HPDE6-E6E7 (cell line): ENCODE results near the gene ITGA8.
"Not testable (repeated sequence)": the region's sequence is repeated elsewhere in the genome, so short reads cannot be mapped to it uniquely, and the experiment has no call there.

ENCODE experiments used
- DNase-seq: peaks from one replicate; pipeline ENCODE4 v3.0.0; 2011; ENCODE audit warnings: missing footprints; ENCODE audit errors: extremely low spot score

Gene ITGA8

DNA sequence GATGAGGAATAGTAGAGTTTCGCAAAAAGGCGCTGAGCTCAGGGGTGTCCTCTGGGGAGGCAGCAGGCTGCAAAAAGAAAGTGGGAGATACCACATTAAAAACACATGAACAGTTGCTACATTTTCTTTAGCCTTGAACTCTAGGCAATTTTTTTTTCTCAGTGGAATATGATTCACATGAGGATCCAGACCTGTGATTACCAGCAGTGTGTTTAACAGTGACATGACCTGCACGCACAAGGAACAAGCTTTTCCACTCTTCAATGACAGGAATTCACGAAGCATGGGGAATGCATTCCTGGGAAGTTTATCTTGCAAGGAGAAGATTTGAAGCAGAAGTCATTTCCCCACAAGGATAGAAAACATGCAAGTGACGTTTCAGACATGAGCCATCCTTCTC, 161.6 kb downstream of the ITGA8 start:
- no peak for DNase-seq

DNA sequence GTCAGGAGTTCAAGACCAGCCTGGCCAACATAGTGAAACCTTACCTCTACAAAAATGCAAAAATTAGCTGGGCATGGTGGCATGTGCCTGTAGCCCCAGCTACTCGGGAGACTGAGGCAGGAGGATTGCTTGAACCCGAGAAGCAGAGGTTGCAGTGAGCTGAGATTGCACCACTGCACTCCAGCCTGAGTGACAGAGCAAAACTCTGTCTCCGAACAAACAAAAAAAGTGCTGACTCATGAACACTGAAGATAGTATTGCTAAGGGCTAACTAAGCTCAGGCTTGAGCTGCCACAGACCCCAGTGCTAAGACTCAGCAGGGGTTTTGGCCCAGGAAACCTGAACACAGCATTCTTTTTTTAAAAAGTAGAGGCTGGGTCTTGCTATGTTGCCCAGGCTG, 162.6 kb downstream of the ITGA8 start:
- not testable (repeated sequence) for DNase-seq

DNA sequence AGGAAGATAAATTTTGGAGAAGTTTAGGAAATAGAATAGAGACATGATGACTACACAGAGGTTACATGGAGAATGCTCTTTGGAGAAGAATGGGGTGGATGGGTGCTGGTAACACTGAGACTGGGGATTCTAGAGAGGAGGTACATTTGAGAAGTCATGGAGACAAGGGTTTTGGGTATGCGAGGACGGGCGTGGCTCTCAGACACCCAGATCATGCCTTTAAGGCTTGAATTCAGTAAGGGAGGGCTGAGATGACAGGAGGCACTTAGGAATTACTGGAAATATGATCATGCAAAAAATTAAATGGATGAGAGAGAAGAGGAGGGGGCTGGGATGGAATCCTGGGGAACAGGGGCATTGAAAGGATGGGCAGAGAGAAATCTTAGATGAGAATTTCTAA, 168.8 kb downstream of the ITGA8 start:
- DNase-seq, result no peak

DNA sequence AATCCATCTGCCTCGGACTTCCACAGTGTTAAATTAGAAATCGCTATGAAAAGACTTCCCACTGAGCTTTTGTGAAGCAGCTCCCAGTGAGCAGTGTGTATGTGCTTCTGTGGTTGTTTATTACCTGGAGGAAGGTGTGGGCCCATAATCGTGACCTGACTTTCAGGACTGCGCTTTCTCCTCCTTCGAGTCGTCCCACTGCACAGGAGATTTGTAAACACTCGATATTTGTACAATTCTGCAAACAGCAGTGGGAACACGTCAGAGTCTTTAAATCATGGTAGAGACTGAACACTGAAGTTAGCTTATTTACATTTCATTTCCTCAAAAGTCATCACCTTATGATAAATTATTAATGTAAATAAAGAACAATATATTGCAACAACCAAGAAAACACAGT, 171.4 kb downstream of the ITGA8 start:
- no peak for DNase-seq

DNA sequence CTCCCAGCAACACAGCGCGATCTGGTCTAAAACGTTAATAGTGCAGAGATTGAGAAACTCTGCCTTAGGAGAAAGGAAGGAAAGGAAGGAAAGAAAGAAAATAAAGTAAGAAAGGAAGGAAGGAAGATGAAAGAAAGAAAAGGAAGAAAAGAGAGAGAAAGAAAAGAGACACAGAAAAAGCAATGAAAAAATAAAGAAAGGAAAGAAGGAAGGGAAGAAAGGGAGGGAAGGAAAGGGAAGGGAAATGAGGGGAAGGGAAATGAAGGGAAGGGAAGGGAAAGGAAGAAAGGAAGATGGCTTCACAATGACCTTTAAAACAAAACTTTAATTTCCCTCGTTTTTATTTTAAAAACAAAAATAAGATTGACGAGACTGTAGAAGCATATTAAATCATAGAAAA, 173.1 kb downstream of the ITGA8 start:
- no peak for DNase-seq

DNA sequence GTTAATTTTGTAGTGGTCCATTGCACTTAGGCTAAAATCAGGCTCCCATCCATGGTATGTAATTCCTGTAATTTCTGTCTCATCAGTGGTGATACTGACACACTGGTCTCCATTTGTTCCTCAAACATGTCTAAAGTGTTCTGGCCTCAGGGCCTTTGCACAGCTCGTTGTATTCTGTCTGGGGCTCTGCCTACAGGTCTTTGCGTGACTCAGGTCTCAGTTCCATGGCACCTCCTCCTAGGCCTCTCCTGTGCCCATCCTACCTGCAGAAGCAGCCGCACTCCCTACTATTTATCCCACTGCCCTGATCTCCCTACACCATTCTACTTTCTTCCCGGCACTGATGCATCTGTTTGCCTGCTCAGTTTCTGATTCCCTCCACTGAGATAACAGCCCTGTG, 173.8 kb downstream of the ITGA8 start:
- no peak for DNase-seq

DNA sequence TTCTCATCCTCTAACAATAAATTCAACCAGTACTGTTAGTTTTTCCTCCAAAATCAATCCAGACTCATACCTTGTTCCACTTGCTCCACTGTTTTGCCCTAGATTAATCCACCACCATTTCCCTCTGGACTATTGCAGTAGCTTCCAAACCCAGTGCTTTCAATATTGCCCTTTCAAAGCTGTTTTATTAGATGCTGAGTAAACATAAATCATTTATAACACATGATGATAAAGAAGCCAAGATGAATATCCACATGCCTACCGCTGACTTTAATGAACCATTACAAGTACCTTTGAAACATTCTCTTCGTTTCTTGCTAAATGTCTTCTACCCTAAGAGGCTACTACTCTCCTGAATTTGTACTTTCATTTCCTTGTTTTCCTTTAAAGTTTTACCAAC, 174.5 kb downstream of the ITGA8 start:
- DNase-seq, result no peak

DNA sequence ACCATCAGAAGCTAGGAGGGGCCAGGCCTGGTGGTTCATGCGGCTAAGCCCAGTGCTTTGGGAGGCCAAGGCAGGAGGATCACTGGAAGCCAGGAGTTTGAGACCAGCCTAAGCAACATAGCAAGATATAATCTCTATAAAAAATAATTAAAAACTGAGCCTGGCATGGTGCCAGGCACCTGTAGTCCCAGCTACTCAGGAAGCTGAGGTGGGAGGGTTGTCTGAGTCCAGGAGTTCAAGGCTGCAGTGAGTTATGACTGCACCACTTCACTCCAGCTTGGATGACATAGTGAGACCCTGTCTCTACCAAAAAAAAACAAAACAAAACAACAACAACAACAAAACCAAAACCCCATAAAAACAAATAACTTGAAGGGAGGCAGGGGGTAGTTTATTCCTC, 175.7 kb downstream of the ITGA8 start:
- no peak for DNase-seq

DNA sequence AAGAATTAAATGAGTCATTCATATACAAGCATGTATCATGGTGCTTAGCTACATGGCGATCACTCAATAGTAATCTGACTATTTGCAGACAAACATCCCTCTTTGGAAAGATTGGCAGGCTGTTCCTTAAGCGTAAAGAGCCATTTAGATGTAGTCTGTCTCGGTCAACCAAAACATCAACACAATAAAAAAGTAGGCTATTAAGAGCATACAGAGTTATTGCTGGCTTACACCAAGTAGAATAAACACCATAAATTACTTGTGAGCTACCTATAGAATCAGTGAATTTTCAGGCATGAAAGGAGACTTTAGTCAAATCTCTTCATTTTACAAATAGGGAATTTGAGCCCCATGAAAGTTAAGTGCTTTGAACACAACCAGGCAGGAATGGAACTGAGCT, 176.9 kb downstream of the ITGA8 start:
- DNase-seq, result no peak

DNA sequence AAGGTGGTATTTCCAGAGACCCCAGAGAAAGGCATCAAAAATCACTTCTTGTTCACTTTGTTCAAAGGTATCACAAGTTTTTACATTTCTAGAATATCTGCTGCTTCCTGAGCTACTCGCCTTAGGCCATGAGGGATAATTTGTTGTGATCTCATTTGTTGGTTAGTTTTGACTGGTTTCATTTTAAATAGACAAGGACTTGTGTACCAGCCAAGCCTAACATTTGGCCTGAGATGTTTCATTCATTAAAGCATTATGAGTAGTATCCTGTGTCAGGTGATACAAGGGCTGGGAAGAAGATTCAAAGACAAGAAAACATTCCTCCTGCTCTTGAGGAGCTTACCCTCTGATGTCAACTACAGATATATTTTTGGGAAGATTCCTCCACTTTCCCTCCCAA, 178.3 kb downstream of the ITGA8 start:
- DNase-seq, result no peak

DNA sequence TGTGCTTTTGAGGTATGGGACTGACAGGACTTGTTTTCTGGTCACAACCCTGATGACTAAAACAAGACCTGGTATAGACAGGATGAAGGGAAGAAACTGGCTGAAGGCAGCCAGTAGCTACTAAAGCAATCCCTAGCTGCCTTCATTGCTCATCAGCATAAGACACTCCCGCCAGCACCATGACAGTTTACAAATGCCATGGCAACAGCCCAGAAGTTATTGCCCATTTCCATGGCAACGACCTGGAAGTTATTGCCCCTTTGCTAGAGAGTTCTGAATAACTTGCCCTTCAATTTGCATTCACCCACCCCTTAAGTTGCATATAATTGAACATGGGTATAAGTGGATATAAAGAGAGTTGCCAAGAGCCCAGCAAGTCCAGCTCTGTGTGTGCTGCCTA, 179.0 kb downstream of the ITGA8 start:
- no peak for DNase-seq

DNA sequence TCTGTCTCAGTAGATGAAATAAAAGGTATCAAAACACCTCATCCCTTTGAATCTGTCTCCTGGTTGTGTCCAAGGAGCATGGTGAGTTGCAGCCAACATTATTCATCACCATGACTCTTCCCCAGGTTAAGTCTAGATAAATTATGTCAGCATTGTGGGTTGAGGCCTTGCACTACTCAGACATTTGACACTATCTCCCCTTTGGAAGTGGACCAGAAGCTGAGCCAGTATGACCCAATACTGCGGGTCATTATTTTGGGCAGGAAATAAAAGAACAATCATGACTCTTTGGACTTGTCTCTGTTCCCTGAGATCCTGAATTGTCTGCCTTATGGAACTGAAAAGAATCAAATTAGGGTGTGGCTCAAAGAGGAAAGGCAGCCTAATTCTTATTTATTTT, 180.5 kb downstream of the ITGA8 start:
- DNase-seq, result no peak

DNA sequence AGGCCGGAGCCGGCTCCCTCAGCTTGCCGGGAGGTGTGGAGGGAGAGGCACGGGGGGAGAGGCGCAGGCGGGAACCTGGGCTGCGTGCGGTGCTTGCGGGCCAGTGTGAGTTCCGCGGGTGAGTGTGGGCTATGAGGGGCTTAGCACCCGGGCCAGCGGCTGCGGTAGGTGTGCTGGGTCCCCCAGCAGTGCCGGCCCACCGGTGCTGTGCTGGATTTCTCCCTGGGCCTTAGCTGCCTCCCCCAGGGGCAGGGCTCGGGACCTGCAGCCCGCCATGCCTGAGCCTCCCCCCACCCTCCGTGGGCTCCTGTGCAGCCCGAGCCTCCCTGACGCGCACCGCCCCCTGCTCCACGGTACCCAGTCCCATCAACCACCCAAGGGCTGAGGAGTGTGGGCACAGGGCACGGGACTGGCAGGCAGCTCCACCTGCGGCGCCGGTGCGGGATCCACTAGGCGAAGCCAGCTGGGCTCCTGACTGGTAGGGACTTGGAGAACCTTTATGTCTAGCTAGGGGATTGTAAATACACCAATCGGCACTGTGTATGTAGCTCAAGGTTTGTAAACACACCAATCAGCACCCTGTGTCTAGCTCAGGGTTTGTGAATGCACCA, 184.7 kb downstream of the ITGA8 start:
- DNase-seq, result not testable (repeated sequence)

DNA sequence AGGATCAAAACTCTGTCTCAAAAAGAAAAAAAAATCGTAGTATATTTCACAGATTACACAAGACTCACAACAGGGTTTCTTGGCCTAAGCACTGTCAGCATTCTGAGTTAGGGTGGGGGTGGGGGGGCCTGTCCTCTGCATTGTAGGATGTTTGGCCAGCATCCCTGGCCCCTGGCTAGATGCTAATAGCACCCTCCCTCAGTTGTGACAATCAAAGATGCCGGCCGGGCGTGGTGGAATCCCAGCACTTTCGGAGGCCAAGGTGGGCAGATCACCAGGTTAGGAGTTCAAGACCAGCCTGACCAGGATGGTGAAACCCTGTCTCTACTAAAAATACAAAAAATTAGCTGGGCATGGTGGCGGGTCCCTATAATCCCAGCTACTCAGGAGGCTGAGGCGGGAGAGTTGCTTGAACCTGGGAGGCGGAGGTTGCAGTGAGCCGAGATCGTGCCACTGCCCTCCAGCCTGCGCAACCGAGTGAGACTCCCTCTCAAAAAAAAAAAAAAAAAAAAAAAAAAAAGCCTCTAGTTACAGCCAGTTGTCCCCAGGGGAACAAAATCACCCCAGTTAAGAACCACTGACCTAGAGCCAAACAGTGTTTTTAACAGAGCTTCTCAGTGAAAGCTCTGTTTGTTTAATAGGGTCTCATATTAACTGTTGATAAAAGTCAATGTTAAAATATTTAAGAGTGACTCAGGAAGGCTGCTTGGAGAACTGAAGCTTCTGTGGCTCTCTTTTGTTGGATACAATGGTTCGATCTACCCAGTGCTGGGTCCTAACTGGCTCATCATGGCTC, 187.6 kb downstream of the ITGA8 start:
- DNase-seq, result no peak

DNA sequence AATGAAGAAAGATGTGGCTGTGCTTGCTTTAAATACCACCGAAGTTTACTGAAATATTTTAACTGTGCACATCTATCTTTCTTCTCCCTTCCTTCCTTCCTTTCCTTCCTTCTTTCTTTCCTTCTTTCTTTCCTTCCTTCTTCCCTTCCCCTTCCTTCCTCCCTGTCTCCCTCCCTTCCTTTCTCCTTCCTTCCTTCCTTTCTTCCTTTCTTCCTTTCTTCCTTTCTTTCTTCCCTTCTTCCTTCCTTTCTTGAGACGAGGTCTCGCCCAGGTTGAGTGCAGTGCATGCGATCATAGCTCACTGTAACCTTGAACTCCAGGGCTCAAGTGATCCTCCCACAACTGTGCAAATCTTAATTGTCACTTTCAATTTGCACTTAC, 190.9 kb downstream of the ITGA8 start:
- DNase-seq, result no peak

DNA sequence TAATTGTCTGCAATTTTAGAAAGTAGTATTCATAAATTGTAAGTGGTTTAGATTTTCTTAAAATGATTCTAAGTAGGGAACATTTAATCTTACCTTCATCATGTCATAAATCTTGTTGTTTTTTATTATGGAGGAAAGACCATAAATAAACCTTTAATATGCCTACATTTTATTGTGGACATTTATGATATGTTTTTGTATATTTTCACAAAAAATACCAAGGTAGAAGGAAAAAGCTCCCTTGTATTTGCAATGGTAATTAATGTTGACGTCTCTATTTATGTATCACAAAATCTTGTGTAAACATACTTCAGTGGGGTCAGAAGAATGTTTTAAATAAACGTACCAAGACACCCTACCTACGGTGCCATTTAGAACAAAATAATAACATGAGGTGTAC, 193.0 kb downstream of the ITGA8 start:
- no peak for DNase-seq

DNA sequence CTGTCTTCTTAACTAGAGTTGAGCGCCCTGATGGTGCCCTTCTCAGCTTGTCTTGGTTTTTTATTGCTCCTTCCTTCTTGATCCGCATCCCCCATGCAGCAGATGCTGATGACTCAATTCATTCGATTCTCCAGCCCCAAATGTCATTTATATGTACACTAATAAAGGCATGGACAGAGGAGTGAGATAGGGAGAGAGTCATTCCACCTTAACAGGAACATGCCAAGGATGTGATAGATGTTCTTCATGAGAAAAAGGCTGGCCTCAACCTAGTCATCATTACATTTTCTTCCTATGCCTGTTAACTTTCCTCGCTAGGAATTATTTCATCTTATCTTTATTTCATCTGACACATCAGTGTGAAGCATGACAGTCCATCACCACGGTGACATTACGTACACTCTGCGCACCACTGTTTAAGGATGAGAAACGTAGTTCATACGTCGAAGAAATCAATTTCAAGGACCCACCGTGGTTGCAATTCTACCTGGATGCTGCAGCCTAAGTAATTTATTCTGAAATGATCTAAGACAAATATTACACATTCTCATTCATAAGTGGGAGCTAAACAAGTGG, 198.3 kb downstream of the ITGA8 start:
- no peak for DNase-seq

DNA sequence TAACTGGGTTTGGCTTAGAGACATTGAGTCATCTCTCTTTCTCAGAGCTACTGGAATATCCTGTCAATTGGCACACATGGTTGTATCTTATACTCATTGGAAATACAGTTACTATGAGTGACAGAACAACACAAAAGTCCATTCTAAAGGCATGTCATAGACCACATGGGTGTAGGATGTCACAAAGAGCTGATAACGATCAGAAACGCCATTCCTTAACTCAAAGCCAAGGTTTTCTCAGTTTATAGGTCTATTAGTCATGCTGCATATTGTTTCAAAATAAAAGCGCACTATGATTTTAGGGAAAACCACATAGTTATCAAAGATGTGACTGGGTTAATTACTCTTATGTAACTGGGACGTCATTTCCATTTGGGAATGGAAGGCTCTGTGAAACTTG, 201.5 kb downstream of the ITGA8 start:
- no peak for DNase-seq

DNA sequence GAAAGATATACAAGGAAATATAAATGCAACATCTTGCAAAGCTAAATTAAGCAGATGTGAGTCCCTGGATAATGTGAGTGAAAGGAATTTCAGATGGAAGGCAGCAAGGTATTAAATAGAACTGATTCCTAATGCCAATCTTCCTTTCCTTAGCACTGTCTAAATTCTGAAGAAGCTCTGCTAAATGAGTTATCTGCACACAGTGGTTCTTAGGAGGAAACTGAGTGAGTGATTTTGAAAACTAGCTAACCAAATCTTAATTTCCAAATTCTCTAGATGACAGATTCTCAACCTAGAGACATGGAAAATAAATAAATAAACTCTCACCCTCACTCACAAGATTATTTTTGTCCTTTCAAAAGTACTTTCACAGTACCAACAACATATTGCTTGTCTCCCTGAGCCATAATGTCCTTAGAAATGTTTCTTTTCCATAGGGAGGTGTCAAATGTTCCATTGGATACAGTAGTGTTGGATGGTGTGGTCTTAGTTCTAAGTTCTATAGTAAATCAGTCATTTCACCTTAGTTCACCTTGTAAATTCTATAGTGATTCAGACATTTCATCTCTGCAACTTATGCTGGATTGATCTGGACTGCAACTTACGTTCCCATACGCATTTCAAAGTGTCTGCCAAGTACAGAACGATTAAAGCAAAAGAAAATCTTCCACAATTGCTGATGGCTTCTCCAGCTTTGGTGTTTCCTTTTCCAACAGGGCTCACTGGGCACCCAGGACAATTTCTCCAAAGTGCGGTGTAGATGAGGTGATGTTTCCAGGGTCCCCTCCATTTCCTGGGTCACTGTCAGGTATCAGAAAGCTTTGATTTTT, 203.3 kb downstream of the ITGA8 start:
- DNase-seq, result no peak

DNA sequence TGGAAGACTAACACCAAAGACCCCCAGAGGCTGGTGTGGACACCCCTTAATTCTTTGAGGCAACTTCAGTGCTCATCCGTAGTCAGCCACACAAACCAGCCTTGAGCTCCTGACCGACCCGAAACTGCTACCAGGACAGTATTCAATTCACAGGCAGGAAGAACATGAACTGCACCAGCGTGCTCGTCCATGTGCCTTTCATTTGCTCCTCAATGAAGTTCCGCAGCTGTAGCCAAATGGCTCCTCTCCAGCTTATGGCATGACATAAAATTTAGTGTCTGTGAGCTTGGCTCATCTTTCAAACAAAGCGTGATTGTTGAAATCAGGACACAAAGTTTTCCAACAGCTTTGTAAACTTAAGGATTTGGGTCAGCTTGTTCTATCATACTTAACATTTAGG, 204.5 kb downstream of the ITGA8 start:
- no peak for DNase-seq

DNA sequence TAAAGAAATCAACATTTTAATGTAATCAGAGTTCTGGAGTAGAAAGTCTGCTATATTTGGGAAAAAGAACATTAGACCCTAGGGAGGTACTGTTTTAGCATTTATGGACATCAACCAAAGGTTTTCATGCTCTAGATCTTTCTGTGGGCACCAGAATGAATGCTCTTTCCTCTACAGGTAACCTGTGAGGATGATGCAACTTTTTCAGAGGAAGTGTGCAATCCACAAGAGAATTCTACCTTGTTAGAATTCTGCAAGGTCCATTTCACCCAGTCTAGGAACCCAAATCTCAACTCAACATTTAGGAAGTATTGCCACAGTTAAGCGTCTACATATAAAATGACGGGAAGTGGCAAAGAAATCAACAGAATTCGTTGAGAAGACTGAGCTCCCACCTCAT, 208.8 kb downstream of the ITGA8 start:
- no peak for DNase-seq

DNA sequence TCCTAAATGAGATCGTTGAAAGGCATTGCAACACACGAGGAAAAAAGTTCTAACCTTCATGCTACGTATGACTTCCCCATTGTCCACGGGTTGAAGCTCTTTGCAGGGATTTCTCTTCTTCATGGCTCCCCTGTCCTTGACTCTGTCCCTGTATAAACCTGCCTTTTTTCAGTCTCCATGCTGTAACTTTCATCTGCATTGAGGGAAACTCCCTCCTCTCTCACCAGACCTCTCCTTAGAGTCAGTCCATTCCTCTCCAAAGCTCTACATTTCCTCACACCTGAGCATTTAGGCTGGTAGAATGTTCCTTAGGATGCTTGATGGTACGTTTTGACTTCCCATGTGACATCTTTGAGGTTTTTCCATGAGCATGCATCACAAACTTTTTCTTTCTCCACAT, 214.4 kb downstream of the ITGA8 start:
- DNase-seq, result no peak
